K562 (cell line): ENCODE results near the gene IL11. TPM values are rescaled to one million over a fixed set of nuclear protein-coding genes. Genes with fewer than 3 reads are reported as not detected.
A peak's percentile ranks its signal among the peaks of the same experiment; 100 is the strongest.

Source experiments
- BCL6 ChIP-seq: fragments of 250-450 bp; sonication (Bioruptor Pico); IDR thresholded peaks from 2 replicates; pipeline ENCODE4 v1.4.0; 2020
- CBFB ChIP-seq: sonication (generic); formaldehyde crosslinking; IDR thresholded peaks from 2 replicates; pipeline ENCODE4 v1.4.0; 2020; ENCODE audit warnings: mild to moderate bottlenecking, missing genetic modification reagents
- EGR1 ChIP-seq: fragments of 450-650 bp; conservative IDR thresholded peaks from 2 replicates; pipeline ENCODE4 v1.6.1; 2017; ENCODE audit warnings: mild to moderate bottlenecking
- ETS2 ChIP-seq: IDR thresholded peaks from 2 replicates; pipeline ENCODE4 v1.6.1; 2016; ENCODE audit warnings: borderline replicate concordance, missing genetic modification characterization, mild to moderate bottlenecking, moderate library complexity, missing compliant biosample characterization; ENCODE audit not compliant: poor library complexity, severe bottlenecking
- GATA2 ChIP-seq: sonication (generic); formaldehyde crosslinking; IDR thresholded peaks from 2 replicates; pipeline ENCODE4 v1.4.0; 2020; ENCODE audit warnings: mild to moderate bottlenecking, missing genetic modification reagents
- GATAD2A ChIP-seq: fragments of 450-650 bp; IDR thresholded peaks from 2 replicates; pipeline ENCODE4 v1.6.1; 2017
- GTF3C2 ChIP-seq: IDR thresholded peaks from 3 replicates; pipeline ENCODE4 v1.6.1; 2011; ENCODE audit warnings: borderline replicate concordance, mild to moderate bottlenecking, moderate library complexity; ENCODE audit not compliant: insufficient read length; ENCODE audit errors: extremely low read depth
- JUND ChIP-seq, 2 experiments: IDR thresholded peaks; 2 replicates in 1 of 2; 3 replicates in 1 of 2; pipeline ENCODE4 v1.6.1; 2011; ENCODE audit warnings: borderline replicate concordance in 2 of 2, low read depth in 2 of 2, low read length in 2 of 2, improper control_type of control experiment in 1 of 2, missing biosample characterization in 1 of 2, missing genetic modification characterization in 1 of 2, missing genetic modification reagents in 1 of 2
- MXD1 ChIP-seq: fragments of 250-450 bp; sonication (Bioruptor Pico); IDR thresholded peaks from 2 replicates; pipeline ENCODE4 v1.8.0; 2021; ENCODE audit warnings: borderline replicate concordance, mild to moderate bottlenecking, moderate library complexity; ENCODE audit not compliant: poor library complexity, severe bottlenecking
- NBN ChIP-seq: fragments of 450-650 bp; IDR thresholded peaks from 2 replicates; pipeline ENCODE4 v1.6.1; 2016; ENCODE audit warnings: low read depth, mild to moderate bottlenecking
- NR2C2 ChIP-seq, 2 experiments: fragments of 200-800 bp in 1 of 2; sonication (Bioruptor generic) in 1 of 2; sonication (generic) in 1 of 2; formaldehyde crosslinking in 1 of 2; IDR thresholded peaks; 2 replicates each; pipeline versions ENCODE4 v1.6.1 to v1.8.0; 2016 to 2022; ENCODE audit warnings: mild to moderate bottlenecking in 1 of 2, missing compliant biosample characterization in 1 of 2, missing genetic modification characterization in 1 of 2, missing genetic modification reagents in 1 of 2
- RBM34 ChIP-seq: fragments of 200-400 bp; formaldehyde crosslinking; IDR thresholded peaks from 2 replicates; pipeline ENCODE4 v1.6.1; 2018; ENCODE audit warnings: low read length, borderline replicate concordance; ENCODE audit not compliant: insufficient read depth
- RCOR1 ChIP-seq, 2 experiments: IDR thresholded peaks; 2 replicates each; pipeline ENCODE4 v1.6.1; 2012; ENCODE audit warnings: low read depth in 2 of 2, low read length in 2 of 2, borderline replicate concordance in 1 of 2, improper control_type of control experiment in 1 of 2
- TCF15 ChIP-seq: fragments of 250-450 bp; sonication (Bioruptor Pico); IDR thresholded peaks from 2 replicates; pipeline ENCODE4 v1.8.0; 2022; ENCODE audit warnings: moderate library complexity, mild to moderate bottlenecking, inconsistent platforms
- XRCC3 ChIP-seq: fragments of 450-650 bp; IDR thresholded peaks from 2 replicates; pipeline ENCODE4 v1.6.1; 2017; ENCODE audit warnings: mild to moderate bottlenecking, moderate library complexity
- ZNF184 ChIP-seq: sonication (generic); formaldehyde crosslinking; IDR thresholded peaks from 2 replicates; pipeline ENCODE4 v1.5.0; 2020; ENCODE audit warnings: missing genetic modification reagents
- ZNF280B ChIP-seq: fragments of 250-450 bp; sonication (Bioruptor Pico); IDR thresholded peaks from 2 replicates; pipeline ENCODE4 v1.5.1; 2021; ENCODE audit warnings: mild to moderate bottlenecking
- ZNF766 ChIP-seq: fragments of 200-800 bp; sonication (Bioruptor generic); conservative IDR thresholded peaks from 2 replicates; pipeline ENCODE4 v1.6.1; 2016; ENCODE audit warnings: missing genetic modification characterization, missing compliant biosample characterization
- polyA plus RNA-seq, 8 experiments: library from polyadenylated mRNA; depleted of rRNA in 4 of 8; stranded (reverse) in 5 of 8; unstranded in 3 of 8; fragments of >200 nt; fragmentation: Nextera tagmentation in 2 of 8; fragmentation: Illumina TruSeq in 1 of 8; extraction: Ambion mirVana in 2 of 8; extraction: Trizol in 1 of 8; gene quantifications; 2 replicates each; pipeline versions ENCODE4 v1.2.1 to v1.2.3, GENCODE V29; 2011 to 2014; ENCODE audit warnings: inconsistent platforms in 1 of 8, missing spikeins in 1 of 8
- total RNA-seq, 7 experiments: library from RNA; depleted of rRNA in 6 of 7; stranded (reverse); fragments of >200 nt in 6 of 7; fragmentation: Illumina TruSeq in 2 of 7; extraction: Trizol in 2 of 7; gene quantifications; 2 replicates each; pipeline versions ENCODE4 v1.2.1 to v1.2.3, GENCODE V29; 2011 to 2021; ENCODE audit warnings: low replicate concordance in 1 of 7

Gene IL11
- total and polyA plus RNA-seq, 9 of the 15 experiments (the other 6 are each of a cell fraction or from before 2014, with no cell fraction given), result 0.04 to 0.42 (median 0.06) TPM; not detected in 6

GRCh38 chr19:55383279-55384130, 13.2 kb upstream of the IL11 start (continued):
- 0 out of 2 replicates have a peak, but pooled peaks have one; percentile 45 for TF ChIP-seq NR2C2 (CRISPR knock-in tag; IDR thresholded peaks at IDR 0.05)
- no peak for TF ChIP-seq NR2C2 (tag; IDR thresholded peaks at IDR 0.05)
- no peak for TF ChIP-seq CBFB (CRISPR knock-in tag)
- no peak for TF ChIP-seq ETS2 (tag)
- no peak for TF ChIP-seq GATAD2A
- TF ChIP-seq RCOR1 (IDR thresholded peaks at IDR 0.05; ENCODE audit: borderline replicate concordance in 1 of 2, low read depth in 2 of 2, low read length in 2 of 2), result no peak
- no peak for TF ChIP-seq BCL6 (CRISPR knock-in tag)
- TF ChIP-seq ZNF280B, result no peak
- no peak for TF ChIP-seq GTF3C2
- TF ChIP-seq GATA2 (CRISPR knock-in tag), result no peak
- no peak for TF ChIP-seq MXD1 (CRISPR knock-in tag)
- no peak for TF ChIP-seq JUND (IDR thresholded peaks at IDR 0.05; ENCODE audit: borderline replicate concordance, low read depth, low read length)
- TF ChIP-seq JUND (tag; IDR thresholded peaks at IDR 0.05; ENCODE audit: borderline replicate concordance, low read depth, low read length), result no peak
- no peak for TF ChIP-seq TCF15 (CRISPR knock-in tag)
- 0 out of 2 replicates have a peak, but pooled peaks have one; percentile 15 for TF ChIP-seq ZNF766
- TF ChIP-seq ZNF184, result no peak
- TF ChIP-seq RBM34, result no peak
- TF ChIP-seq EGR1, result no peak
- no peak for TF ChIP-seq XRCC3
- no peak for TF ChIP-seq NBN
